Measurements from ENCODE around the gene LCP1. TPM values are rescaled to one million over a fixed set of nuclear protein-coding genes. Genes with fewer than 3 reads are reported as not detected.

The LCP1 gene
- total and polyA plus RNA-seq, 2 experiments from 2014 or later, result 0.64 TPM; not detected in 1

DNA sequence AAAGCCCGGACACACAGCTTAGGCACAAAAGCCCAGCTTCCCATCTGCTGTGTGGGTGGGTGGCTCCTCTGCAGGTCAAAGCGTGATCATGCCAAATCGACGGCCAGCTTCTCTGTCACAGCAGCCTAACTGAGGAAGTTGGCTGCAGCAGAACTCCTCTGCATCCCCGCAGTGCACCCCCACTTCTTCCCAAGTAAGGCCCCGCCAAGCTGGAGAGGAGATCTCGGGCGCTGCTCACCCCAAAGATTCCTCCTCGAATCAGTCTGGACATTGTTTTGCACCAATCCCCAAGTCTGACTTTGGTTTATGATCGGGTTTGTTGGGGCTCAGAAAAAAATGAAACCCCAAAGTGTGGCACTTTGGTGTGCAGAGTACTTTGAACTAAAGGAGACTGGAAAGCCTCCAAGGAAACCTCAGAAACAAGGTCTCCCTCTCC, 57.4 kb downstream of the LCP1 start:
- TF ChIP-seq EZH2phosphoT487 (IDR thresholded peaks at IDR 0.05; ENCODE audit: insufficient read depth, low read depth) (no peak), EZH2 (IDR thresholded peaks at IDR 0.05; ENCODE audit: insufficient read depth, poor library complexity, severe bottlenecking) (no peak)

GRCh38 chr13:46122304-46122703, 59.7 kb downstream of the LCP1 start:
- WGBS, 2 experiments (ENCODE audit: low coverage in 1 of 2, low lambda C conversion rate in 2 of 2, missing lambda C conversion rate in 2 of 2), result 80 to 85% methylated on average over 7 of the region's 7 CpGs
- Histone ChIP-seq H3K27me3 (replicated peaks; ENCODE audit: insufficient read depth) (no peaks in the 10 kb centered on the region), H3F3A (ENCODE audit: insufficient read depth) (no peaks in the 10 kb centered on the region), H3K9me2 (ENCODE audit: insufficient read depth) (no peaks in the 10 kb centered on the region), H3K79me2 (ENCODE audit: insufficient read depth) (no peaks in the 10 kb centered on the region), H3K36me3 (ENCODE audit: low read depth) (no peaks in the 10 kb centered on the region), H3K9me3 (ENCODE audit: low read depth) (no peaks in the 10 kb centered on the region), H2AFZ (no peak overlapping the region), H3K4me2 (ENCODE audit: unreplicated experiment) (no peak overlapping the region), H4K20me1 (ENCODE audit: insufficient read depth) (no peaks in the 10 kb centered on the region), H3K4me1 (ENCODE audit: insufficient read depth) (peaks cover 7% of the 10 kb centered on the region), H3K9ac (no peak overlapping the region), H3K4me3 (no peak overlapping the region), H3K27ac (no peak overlapping the region)
- in situ Hi-C loops (cut with MboI), result no loop called here
- no peak for DNase-seq
- TF ChIP-seq EZH2phosphoT487 (IDR thresholded peaks at IDR 0.05; ENCODE audit: insufficient read depth, low read depth) (no peak), EZH2 (IDR thresholded peaks at IDR 0.05; ENCODE audit: insufficient read depth, poor library complexity, severe bottlenecking) (no peak)

More for the DNA sequence above, 57.4 kb downstream of the LCP1 start:
- peaks cover 12% of the 10 kb centered on the region for H3K27me3 ChIP-seq (replicated peaks; ENCODE audit: insufficient read depth)
- no peak for DNase-seq
- no peaks in the 10 kb centered on the region for H3K79me2 ChIP-seq (ENCODE audit: insufficient read depth)
- H3K4me1 ChIP-seq (ENCODE audit: insufficient read depth), result peaks cover 7% of the 10 kb centered on the region
- H3K27ac ChIP-seq, result no peak overlapping the region
- no peaks in the 10 kb centered on the region for H3K36me3 ChIP-seq (ENCODE audit: low read depth)
- H3K9me2 ChIP-seq (ENCODE audit: insufficient read depth), result no peaks in the 10 kb centered on the region
- in situ Hi-C loops (cut with MboI), result no loop called here
- no peaks in the 10 kb centered on the region for H4K20me1 ChIP-seq (ENCODE audit: insufficient read depth)
- H3K4me3 ChIP-seq, result no peak overlapping the region
- WGBS, 2 experiments (ENCODE audit: low coverage in 1 of 2, low lambda C conversion rate in 2 of 2, missing lambda C conversion rate in 2 of 2), result 86 to 88% methylated on average over 10 of the region's 10 CpGs
- H3K9ac ChIP-seq, result no peak overlapping the region
- H3F3A ChIP-seq (ENCODE audit: insufficient read depth), result no peaks in the 10 kb centered on the region
- no peak overlapping the region for H3K4me2 ChIP-seq (ENCODE audit: unreplicated experiment)
- H3K9me3 ChIP-seq (ENCODE audit: low read depth), result no peaks in the 10 kb centered on the region
- H2AFZ ChIP-seq, result no peak overlapping the region

GRCh38 chr13:46121597-46122163, 60.3 kb downstream of the LCP1 start:
- H3K4me3 ChIP-seq, result no peak overlapping the region
- no peaks in the 10 kb centered on the region for H3K27me3 ChIP-seq (replicated peaks; ENCODE audit: insufficient read depth)
- no peak overlapping the region for H3K4me2 ChIP-seq (ENCODE audit: unreplicated experiment)
- no peaks in the 10 kb centered on the region for H3F3A ChIP-seq (ENCODE audit: insufficient read depth)
- no peaks in the 10 kb centered on the region for H3K9me3 ChIP-seq (ENCODE audit: low read depth)
- H3K36me3 ChIP-seq (ENCODE audit: low read depth), result no peaks in the 10 kb centered on the region
- no peak overlapping the region for H2AFZ ChIP-seq
- H3K4me1 ChIP-seq (ENCODE audit: insufficient read depth), result peaks cover 7% of the 10 kb centered on the region
- 43 to 45% methylated on average over 4 of the region's 4 CpGs for whole genome bisulfite sequencing, 2 experiments (ENCODE audit: low coverage in 1 of 2, low lambda C conversion rate in 2 of 2, missing lambda C conversion rate in 2 of 2)
- H3K9ac ChIP-seq, result no peak overlapping the region
- in situ Hi-C loops (cut with MboI), result no loop called here
- DNase-seq, result no peak
- TF ChIP-seq EZH2phosphoT487 (IDR thresholded peaks at IDR 0.05; ENCODE audit: insufficient read depth, low read depth), result no peak
- no peak for TF ChIP-seq EZH2 (IDR thresholded peaks at IDR 0.05; ENCODE audit: insufficient read depth, poor library complexity, severe bottlenecking)
- no peaks in the 10 kb centered on the region for H3K9me2 ChIP-seq (ENCODE audit: insufficient read depth)
- H4K20me1 ChIP-seq (ENCODE audit: insufficient read depth), result no peaks in the 10 kb centered on the region
- H3K27ac ChIP-seq, result no peak overlapping the region
- no peaks in the 10 kb centered on the region for H3K79me2 ChIP-seq (ENCODE audit: insufficient read depth)

- H2AFZ ChIP-seq, result no peak overlapping the region
- no peak overlapping the region for H3K9ac ChIP-seq
- no peaks in the 10 kb centered on the region for H3K9me2 ChIP-seq (ENCODE audit: insufficient read depth)
- H3K4me3 ChIP-seq, result no peak overlapping the region
- H3K4me2 ChIP-seq (ENCODE audit: unreplicated experiment), result no peak overlapping the region
- 46 to 59% methylated on average over 2 of the region's 2 CpGs for WGBS, 2 experiments (ENCODE audit: low coverage in 1 of 2, low lambda C conversion rate in 2 of 2, missing lambda C conversion rate in 2 of 2)
- no peak overlapping the region for H3K27ac ChIP-seq
- no peaks in the 10 kb centered on the region for H3K27me3 ChIP-seq (replicated peaks; ENCODE audit: insufficient read depth)
- H3F3A ChIP-seq (ENCODE audit: insufficient read depth), result no peaks in the 10 kb centered on the region
- no peaks in the 10 kb centered on the region for H3K36me3 ChIP-seq (ENCODE audit: low read depth)
- H4K20me1 ChIP-seq (ENCODE audit: insufficient read depth), result no peaks in the 10 kb centered on the region
- no peak for DNase-seq
- no peaks in the 10 kb centered on the region for H3K9me3 ChIP-seq (ENCODE audit: low read depth)
- in situ Hi-C loops (cut with MboI), result no loop called here
- TF ChIP-seq EZH2 (IDR thresholded peaks at IDR 0.05; ENCODE audit: insufficient read depth, poor library complexity, severe bottlenecking) (no peak), EZH2phosphoT487 (IDR thresholded peaks at IDR 0.05; ENCODE audit: insufficient read depth, low read depth) (no peak)
- peaks cover 7% of the 10 kb centered on the region for H3K4me1 ChIP-seq (ENCODE audit: insufficient read depth)
- H3K79me2 ChIP-seq (ENCODE audit: insufficient read depth), result no peaks in the 10 kb centered on the region
Measured at GRCh38 chr13:46121033-46121432, 60.9 kb downstream of the LCP1 start.

All from GM23248 (cell line).